Endometrium (tissue), 2 donors: Measurements from ENCODE around the gene MAGI1.
"Not testable (repeated sequence)": the region's sequence is repeated elsewhere in the genome, so short reads cannot be mapped to it uniquely, and the experiment has no call there.

Source experiments
- FAIRE-seq: peaks from 2 replicates; lab custom pipeline; 2012; peaks lifted over from hg19 to GRCh38; lab: Jason Lieb, UNC
- donor health status: control.
- donor health status: control.

MAGI1 gene

DNA sequence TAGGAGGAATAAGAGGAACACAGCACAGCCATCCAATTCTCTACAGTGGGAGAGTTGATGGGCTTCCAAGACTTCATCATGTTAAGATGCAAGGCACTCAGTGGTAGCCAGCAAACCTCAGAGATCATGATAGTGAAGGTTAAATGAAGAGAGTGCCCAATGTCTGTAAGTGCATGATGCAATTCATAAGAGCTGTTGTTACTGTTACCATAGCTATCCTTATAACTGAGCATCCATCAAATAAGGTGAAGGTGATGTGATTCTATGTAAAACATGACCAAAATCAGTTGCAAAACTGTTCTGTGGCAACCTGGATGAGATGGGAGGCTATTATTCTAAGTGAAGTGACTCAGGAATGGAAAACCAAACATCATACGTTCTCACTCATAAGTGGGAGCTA is 289.7 kb downstream of the MAGI1 start:
- FAIRE-seq, result no peak

DNA sequence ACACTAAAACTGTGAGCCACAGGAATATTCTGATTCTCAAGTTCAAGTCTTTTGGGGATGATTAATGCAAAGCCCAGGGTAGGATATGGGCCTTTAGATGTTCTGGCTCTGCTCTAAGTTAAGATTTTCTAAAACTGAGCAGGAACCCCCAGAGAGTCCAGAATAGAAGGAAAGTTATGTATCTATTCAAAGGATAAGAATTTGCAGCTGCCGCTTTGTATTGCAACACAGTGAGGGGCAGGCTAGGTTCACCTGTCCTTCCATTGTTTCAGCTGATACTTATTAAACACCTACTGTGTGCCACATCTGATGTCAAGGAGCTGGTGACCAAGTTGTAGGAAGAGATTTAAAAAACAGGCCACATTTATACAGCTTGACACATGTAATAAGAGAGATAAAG is 290.4 kb downstream of the MAGI1 start:
- FAIRE-seq, result no peak

DNA sequence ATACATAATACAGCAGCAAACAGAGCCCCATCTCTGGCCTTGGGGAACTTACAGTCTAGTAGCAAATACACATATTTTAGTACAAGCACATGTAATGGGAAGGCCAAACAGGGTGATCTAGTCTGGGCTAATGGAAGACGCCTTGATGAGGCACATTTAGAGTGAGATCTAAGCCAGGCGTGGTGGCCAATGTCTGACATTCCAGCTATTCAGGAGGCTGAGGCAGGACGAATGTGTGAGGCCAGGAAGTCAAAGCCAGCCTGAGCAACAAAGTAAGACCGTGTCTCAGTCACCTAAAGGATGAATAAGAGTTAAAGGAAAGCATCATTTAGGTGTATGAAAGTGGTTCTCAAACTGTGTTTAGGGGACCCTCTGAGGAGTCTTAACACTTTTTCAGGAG is 291.9 kb downstream of the MAGI1 start:
- FAIRE-seq, result no peak

DNA sequence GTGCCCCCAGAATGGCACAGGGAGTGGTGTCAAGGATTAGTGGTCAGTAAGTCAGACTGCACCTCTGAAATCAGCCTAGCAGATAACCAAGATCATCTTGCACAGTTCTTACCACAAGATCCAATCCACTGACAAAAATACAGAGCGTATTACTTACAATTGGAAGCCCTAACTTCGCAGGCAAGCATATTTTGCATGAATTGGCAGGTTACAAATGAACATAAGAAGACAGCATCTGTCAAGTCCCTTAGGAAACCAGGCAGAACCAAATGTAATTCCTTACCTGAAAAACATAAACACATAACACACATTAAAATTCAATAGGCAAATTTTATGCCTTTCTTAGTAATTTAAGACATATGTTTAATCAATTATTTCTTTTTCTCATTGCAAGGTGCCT is 293.4 kb downstream of the MAGI1 start:
- no peak for FAIRE-seq

DNA sequence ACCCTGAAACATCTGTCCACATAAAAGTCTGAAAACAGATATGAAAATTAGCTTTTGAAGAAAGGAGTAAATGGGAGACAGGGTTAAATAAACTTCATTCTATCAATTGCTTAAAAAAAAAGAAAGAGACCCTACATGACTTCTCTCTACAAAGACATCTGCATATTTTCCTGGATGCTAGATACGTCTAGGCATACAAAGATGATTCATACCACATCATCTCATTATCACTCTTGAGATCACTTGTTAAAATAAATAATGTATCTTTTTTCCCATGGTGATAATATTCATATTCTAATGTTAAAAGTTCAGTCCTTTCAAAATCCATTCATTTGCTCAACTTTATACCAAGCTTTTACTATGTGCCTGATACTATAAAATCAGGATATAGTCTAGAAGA is 295.8 kb downstream of the MAGI1 start:
- no peak for FAIRE-seq

DNA sequence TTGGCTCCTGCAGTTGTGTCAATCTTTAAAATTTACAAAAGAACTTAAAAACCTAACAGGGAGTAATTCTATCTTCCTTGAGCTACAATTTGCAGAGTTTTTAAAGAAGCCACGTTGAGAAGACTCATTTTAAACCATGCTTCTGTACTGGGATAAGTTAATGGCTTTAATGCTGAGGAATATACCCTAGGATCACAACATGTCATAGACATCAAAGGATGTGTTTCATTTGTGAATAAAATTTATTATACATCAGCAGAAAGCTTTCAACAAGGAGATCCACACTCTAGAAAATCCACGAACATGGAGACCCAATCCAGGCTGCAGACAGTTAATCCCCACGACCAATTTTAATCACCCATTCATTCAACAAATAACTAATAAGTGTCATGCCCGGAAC is 297.2 kb downstream of the MAGI1 start:
- no peak for FAIRE-seq

DNA sequence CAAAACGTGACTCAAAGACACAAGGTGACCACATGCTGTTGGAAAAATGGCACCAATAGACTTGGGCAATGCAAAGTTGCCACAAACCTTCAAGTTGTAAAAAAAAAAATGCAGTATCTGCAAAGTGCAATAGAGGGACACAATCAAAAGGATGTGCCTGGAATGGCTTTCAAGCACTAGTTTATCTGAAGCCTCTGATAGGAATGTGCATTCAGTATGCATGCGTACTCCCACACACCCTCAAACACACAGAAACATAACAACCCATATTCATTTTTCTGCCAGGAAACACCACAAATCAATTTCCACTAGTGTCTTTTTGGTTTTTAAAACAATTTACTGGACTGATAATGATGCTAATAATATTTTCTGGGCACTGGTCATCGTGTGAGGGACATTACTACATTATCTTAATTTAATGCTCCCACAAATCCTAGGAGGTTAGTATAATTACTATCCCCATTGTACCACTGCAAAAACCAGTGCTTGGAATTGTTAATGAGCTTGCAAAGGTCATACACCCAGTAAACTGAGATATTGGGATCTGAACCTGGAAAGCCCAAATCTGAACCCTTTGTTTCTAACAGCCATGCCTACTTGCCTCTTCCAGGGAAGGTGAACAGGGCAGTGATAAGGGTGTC is 298.7 kb downstream of the MAGI1 start:
- no peak for FAIRE-seq

DNA sequence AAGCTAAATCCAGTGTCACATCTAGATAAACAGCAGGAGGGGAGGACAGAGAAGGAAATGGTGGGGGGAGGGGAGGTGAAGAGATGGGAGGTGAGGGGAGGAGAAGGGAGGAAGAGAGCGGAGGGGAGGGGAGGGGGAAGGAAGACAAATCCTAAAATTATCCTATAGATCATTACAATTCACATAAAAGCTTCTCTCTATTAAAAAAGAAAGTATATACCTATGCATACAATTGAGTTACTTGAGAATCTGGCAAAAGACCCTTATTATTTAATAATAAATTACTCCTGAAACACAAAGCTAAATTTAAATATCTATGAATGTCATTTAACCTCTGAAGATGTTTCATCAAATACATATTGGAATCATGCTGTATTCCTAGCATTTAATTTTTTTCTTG is 303.9 kb downstream of the MAGI1 start:
- no peak for FAIRE-seq

DNA sequence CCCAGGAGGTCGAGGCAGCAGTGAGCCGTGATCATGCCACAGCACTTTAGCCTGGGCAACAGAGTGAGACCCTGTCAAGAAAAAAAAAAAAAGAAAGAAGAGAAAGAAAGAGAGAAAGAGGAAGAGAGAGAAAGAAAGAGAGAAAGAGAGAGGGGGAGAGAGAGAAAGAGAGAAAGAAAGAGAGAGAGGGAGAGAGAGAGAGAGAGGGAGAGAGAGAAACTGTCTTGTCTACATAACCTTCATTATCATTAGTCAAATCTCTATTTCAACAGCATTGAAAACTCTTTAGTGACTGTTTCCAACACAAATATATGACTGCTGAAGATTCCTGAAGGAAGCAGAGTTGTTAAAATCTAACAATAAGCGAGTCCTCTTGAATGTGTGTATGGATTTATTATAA is 304.3 kb downstream of the MAGI1 start:
- no peak for FAIRE-seq

DNA sequence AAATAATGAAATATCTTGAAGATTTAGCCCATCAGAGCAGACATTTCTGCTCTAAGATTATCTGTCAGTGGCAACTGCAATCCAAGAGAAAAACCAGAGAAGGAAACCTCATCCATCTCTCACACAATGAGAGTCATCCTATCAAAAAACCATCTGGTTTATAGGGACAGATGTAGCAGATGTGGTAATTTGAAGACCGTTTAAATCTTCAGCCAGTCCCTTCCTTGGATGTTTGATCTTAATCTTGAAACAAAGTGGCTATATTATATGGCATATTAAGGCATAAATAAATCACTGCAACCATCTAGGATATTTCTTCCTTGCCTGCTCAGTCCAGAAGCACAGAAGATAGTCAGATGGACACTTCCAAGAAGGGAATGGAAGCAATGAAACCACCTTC is 305.3 kb downstream of the MAGI1 start:
- FAIRE-seq, result no peak

DNA sequence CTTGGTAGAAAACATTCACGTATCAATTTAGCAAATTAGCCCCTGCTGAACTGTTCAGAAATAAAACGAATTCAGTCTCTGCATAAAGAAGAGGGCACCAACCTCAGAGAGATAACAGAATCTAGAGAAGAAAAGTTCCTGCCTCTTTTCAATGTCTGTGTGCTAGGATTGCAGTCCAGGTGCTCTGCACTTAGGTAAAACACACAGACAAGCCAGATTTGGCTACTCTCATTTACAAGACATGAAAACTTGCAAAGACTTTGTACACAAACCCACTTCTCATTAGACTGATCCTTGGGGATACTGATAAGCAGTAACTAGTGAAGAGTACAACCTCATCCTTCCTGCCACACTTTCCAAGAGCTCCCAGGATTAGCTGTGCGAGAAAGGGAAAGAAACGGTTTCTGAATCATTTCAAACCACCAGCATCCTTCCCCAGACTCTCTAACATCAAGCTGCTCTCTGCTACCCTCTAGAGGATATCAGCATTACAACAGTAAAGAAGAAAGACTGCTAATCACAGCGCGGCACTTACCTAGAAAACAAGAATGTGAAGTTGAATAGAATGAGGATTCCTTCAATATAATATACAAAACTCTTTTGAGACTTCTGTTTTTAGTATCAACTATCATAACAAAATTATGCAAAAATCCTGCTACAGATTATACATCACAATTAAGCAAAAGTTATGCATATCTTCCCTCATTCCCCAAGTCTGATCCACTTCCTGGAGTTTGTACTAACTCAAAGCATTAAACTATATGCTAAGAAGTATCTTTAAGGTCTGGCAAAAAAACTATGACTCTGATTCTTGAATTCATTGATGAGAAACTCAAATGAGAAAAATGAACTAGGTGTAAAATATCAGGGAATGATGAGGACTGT is 306.4 kb downstream of the MAGI1 start:
- FAIRE-seq, result peak; percentile 86

DNA sequence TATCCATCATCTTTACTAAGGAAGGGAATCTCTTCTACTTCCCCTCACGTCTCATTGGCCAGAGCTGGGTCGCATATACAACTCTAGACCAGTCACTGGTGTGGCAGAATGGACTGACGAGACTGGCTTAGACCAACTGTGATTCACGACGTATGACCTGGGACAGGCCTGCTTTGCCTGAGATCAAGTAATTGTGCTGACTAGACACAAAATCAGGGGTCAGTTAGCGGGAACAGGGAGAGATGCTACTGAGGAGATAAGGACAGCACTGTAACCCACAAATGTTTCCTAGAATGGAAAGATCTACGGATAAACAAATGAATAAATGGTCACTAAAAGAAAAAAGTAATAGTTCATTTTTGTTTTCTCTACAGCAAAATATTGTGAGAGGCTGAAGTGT is 308.3 kb downstream of the MAGI1 start:
- FAIRE-seq, result no peak

DNA sequence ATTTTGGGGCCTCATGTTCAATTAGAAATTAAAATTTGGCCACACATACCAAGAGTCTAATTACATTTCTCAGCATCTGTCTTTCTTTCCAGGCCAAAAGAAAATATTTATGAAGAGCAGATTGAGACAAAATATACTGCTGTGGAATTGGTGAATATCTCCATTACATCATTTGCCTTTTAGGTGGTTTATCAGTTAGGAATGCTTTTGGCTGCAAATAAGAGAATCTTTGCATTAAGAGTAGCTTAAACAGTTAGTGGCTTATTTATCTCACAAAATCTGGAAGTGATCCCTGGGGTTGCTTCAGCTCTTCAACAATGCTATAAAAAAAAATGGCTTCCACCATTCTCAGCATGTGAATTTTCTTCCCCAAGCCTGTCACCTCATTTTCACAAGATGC is 308.7 kb downstream of the MAGI1 start:
- FAIRE-seq, result no peak

DNA sequence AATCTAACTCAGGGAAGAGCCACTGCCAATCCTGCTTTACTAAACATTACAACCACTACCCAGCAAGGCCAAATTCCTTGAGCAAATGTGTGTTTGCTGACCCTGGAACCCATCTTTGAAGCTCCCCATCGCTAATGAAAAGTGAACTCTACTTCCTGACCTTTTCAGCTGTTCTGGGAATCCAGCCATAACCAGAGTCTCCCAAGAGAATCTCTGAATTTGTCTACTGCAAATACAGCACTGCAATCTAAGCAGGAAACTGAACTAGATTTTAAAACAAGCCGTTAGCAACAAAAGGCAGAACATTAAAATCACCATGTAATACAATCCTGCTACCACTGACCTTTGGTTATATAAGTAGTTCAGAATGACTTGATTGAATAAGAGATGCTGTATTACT is 309.2 kb downstream of the MAGI1 start:
- FAIRE-seq, result peak; percentile 97

DNA sequence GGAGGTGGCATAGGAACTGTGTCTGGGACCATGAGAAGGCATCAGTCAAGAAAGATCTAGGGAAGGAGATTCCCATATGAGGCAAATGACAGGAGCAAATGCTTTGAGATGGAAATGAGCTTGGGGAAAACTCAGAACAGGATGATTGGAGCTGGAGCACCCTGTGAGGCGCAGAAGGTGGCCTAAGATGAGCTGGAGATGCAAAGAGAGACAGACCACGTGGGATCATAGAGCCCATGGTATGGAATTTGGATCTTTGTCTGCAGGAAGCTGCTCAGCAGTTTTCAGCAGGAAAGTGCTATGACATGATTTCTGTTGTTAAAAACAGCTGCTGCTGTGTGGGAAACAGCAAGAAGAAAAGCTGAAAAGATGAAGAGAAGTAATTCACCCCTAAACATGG is 310.6 kb downstream of the MAGI1 start:
- FAIRE-seq, result no peak

DNA sequence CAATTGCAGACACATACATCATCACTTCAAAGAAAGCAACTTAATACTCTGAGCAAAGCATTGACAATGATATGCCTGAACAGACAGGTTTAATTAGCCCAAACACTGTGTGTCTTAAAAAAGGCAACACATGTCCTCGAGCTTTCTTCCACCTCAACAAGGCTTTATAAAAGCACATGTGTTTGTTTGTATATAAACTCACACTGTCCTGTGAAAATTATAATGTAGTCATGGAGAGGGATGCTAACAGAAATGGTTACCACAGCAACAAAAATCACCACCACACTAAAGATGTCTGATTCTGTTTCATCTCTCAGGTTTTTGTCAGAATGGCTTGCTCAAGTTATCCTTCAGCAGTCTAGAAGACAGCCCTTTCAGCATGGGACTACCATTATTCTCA is 314.7 kb downstream of the MAGI1 start:
- no peak for FAIRE-seq

DNA sequence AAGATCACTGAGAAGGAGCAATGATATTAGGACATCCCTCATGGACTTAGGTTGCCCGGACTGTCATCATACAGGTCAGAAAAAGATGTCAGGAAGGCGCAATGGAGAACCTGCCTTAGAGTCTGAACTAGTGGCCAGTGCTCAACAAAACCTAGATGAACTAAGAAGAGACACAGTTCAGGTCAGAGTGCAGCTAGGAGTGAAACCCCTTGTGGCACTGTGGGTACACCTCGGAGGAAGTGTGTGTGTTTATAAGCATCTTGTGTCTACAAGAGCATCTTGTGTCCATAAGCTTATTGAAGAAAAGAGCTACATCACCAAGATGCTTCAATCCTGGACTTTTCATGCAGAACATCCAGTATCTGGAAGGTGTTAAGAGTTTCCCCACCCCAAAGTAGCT is 315.7 kb downstream of the MAGI1 start:
- no peak for FAIRE-seq

DNA sequence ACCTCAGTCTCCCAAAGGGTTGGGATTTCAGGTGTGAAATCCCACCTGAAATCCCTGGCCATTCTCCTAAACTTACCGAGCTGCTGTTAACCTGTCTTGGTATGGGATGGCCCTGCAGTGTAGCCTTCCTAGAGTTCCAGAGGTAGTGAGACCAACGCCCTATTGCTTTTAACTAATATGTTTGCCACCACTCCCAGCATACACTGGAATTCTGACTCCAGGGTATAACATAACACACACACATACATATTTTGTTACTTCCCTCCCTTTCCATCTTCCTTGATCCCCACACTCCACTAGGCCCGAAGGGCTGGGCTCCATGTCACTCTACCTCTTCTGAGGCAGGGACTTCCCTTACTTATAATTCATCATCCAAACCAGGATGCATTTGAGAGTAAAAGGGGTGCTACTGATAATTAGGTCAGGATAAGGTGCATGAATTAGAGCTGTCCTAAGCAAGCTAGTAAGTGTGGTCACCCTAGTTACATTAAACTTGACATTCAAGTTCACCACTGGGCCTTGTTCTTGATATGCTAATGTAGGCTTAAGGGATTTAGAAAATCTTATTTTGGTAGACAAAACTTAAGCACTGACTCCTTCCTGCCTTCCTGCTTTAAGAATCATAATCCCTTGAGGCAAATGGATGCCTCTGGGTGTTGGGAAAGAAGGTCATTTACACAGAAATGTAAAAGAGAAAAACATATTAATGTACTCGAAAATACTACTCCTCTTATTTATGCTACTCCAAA is 317.6 kb downstream of the MAGI1 start:
- FAIRE-seq, result no peak

DNA sequence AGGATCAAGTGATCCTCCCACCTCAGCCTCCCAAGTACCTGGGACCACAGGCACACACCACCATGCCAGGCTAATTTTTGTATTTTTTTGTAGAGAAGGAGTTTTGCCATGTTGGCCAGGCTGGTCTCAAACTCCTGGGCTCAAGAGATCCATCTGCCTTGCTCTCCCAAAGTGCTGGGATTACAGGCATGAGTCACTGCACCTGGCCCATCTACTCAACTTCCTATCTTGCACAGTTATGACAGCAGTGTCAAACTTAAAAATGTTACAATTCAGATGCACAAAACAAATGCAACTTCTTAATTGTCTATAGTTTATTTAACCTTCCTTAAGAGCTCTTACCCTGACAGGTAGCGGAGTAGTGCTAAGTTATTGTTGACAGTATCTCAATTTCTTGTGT is 319.1 kb downstream of the MAGI1 start:
- FAIRE-seq, result not testable (repeated sequence)

DNA sequence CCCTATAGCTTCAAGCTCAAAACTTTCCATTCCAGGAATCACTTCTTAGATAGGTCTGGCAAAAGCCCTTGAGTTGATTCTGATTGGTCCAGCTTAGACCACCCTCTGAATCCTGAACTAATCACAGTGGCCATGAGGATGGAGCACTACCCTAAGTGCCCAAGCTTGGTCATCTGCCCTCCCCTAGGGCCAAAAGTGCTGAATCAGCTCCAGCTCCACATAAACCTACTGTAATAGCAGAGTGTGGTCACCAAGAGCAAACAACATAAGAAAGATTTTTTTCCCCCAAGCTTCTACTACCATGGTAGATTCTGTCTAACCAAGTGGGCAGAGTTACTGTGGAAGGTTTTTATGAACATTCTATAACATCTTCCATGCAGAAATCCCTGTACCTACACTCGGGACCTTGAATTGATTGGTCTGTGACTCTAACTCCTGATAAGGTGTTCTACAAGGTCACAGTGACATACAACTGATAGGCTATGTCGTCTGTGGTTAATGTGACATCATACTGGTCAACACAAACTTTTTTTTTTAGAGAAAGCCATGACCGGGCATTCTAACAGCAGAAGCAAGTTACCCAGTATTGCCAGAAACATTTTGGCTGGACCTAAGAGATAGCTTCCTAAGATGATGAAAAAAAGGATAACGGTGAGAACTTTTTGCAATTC is 320.9 kb downstream of the MAGI1 start:
- FAIRE-seq, result no peak

DNA sequence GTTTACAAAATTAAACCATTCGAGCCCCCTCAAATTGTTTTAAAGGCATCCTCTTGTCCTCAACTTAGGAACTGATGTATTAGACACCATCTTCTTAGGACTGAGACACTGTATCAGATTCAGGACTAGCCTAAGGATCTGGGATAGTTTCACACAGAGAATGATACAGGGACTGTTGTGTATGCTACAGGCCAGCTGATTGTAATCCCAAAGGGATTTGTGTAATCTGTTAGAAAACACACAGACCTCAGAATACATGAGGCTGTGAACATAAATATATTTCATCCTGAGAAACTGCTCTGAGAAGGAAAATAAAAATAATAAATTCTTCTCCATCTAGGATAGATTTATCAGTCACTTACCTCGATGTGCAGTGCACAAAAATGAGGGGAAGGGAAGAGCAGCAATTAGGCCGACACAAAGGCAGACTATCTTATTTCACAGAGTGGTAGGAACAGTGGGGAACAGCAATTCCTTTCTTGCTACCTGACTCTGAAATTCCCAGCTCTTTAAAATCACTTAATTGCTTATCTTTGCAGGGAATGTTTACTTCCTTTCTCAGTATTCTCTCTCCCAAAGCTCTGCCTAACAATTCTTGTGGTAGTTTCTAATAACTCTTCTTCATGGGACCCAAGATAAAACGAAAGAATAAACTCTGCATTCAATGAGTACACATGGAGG is 322.5 kb downstream of the MAGI1 start:
- no peak for FAIRE-seq

DNA sequence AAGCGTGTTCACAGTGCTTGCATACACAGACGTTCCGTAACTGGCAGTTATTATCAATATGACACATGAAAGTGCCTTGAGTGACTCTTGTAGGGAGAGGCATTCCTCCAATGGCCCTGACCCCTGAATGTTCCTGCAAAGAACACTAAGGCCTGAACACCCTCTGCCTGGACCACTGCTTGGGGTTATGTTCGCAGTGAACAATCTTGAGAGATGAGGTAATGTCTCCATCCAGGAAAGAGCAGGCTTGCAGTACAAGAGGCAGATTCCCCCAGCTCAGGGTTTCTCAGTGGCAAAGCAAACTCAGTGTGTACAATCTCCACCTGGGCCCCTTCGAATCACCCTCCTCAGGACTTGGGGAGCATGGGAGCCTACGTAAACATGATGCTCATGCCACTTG is 324.6 kb downstream of the MAGI1 start:
- FAIRE-seq, result no peak
